B cell (primary cell): ENCODE results near the gene EVPL. TPM values are rescaled to one million over a fixed set of nuclear protein-coding genes. Genes with fewer than 3 reads are reported as not detected.

Experiments used
- ATAC-seq: fragments of 200-7000 bp; cut with Tn5 transposase; one replicate; pipeline ENCODE4 v1.10.0; 2021; ENCODE audit warnings: low read depth, mild to moderate bottlenecking, moderate number of reproducible peaks, moderate library complexity
- CTCF ChIA-PET: fragments of 350-600 bp; sonication (Branson Sonifier 250); formaldehyde crosslinking; loops from one replicate; lab custom pipeline; 2021; ENCODE audit warnings: antibody characterized with exemption, inconsistent platforms; lab: Charles Lee
- POLR2A ChIA-PET: fragments of 350-600 bp; sonication (Branson Sonifier 250); formaldehyde crosslinking; loops from one replicate; lab custom pipeline; 2021; ENCODE audit warnings: antibody characterized with exemption; lab: Charles Lee
- DNase-seq: peaks from one replicate; pipeline ENCODE4 v3.0.0; 2013
- H2AFZ ChIP-seq: 2 replicates; pipeline ENCODE4 v1.6.1; 2012; ENCODE audit warnings: mild to moderate bottlenecking, low read depth, low read length; ENCODE audit not compliant: insufficient read depth, poor library complexity, severe bottlenecking
- H3K27ac ChIP-seq, 2 donors: 1 replicate in 1 of 2; 2 replicates in 1 of 2; pipeline ENCODE4 v1.5.1; 2012 to 2013; ENCODE audit warnings: low read length in 2 of 2, mild to moderate bottlenecking in 2 of 2, moderate library complexity in 1 of 2
- H3K27me3 ChIP-seq, 4 experiments: fragments of 200-600 bp in 1 of 4; sonication (generic) in 1 of 4; replicated peaks in 1 of 4; 1 replicate in 2 of 4; 2 replicates in 2 of 4; pipeline versions ENCODE4 v1.6.1 to v1.7.0; 2013 to 2016; ENCODE audit warnings: low read length in 3 of 4, mild to moderate bottlenecking in 2 of 4, mixed read lengths in 1 of 4, moderate library complexity in 1 of 4; ENCODE audit not compliant: insufficient read depth in 4 of 4, control insufficient read depth in 3 of 4; ENCODE audit errors: control extremely low read depth in 1 of 4
- H3K36me3 ChIP-seq, 2 experiments: replicated peaks in 1 of 2; 1 replicate in 1 of 2; 2 replicates in 1 of 2; pipeline versions ENCODE4 v1.6.1 to v1.7.1; 2013; ENCODE audit warnings: low read length in 1 of 2; ENCODE audit not compliant: insufficient read depth in 2 of 2, control insufficient read depth in 1 of 2; ENCODE audit errors: control extremely low read depth in 1 of 2, extremely low read depth in 1 of 2
- H3K4me1 ChIP-seq, 2 donors: fragments of 200-600 bp in 1 of 2; sonication (generic) in 1 of 2; 1 replicate in 1 of 2; 2 replicates in 1 of 2; pipeline versions ENCODE4 v1.5.1 to v1.6.1; 2013 to 2017; ENCODE audit warnings: low read length in 2 of 2; ENCODE audit not compliant: control insufficient read depth in 2 of 2, insufficient read depth in 2 of 2
- H3K4me2 ChIP-seq: replicated peaks from 2 replicates; pipeline ENCODE3; 2012; ENCODE audit warnings: mild to moderate bottlenecking, low read depth, low read length; ENCODE audit not compliant: poor library complexity, severe bottlenecking
- H3K4me3 ChIP-seq, 5 experiments: fragments of 200-600 bp in 1 of 5; sonication (generic) in 1 of 5; 1 replicate in 3 of 5; 2 replicates in 2 of 5; pipeline versions ENCODE4 v1.5.1 to v1.7.0; 2011 to 2016; ENCODE audit warnings: low read length in 4 of 5, mild to moderate bottlenecking in 4 of 5, low read depth in 2 of 5, control low read depth in 1 of 5, moderate library complexity in 1 of 5; ENCODE audit not compliant: insufficient read depth in 1 of 5; ENCODE audit errors: control extremely low read depth in 1 of 5, extremely low read depth in 1 of 5
- H3K79me2 ChIP-seq: fragments of 200-600 bp; sonication (generic); one replicate; pipeline ENCODE4 v1.6.0; 2016; ENCODE audit warnings: low read length; ENCODE audit not compliant: control insufficient read depth, insufficient read depth
- H3K9ac ChIP-seq: fragments of 200-600 bp; sonication (generic); 2 replicates; pipeline ENCODE4 v1.6.1; 2017; ENCODE audit warnings: mild to moderate bottlenecking, low read length, moderate library complexity
- H3K9me3 ChIP-seq, 3 donors: one replicate each; pipeline versions ENCODE4 v1.6.1 to v1.7.1; 2013; ENCODE audit warnings: low read length in 2 of 3; ENCODE audit not compliant: control insufficient read depth in 2 of 3, insufficient read depth in 1 of 3; ENCODE audit errors: control extremely low read depth in 1 of 3
- H4K20me1 ChIP-seq: 2 replicates; pipeline ENCODE4 v1.6.0; 2012; ENCODE audit warnings: mild to moderate bottlenecking, low read length; ENCODE audit not compliant: insufficient read depth, control insufficient read depth, poor library complexity, severe bottlenecking
- H3K27ac Mint-ChIP-seq: one replicate; pipeline ENCODE4 v1.8.0; 2021; ENCODE audit warnings: mixed read lengths
- H3K27me3 Mint-ChIP-seq: one replicate; pipeline ENCODE4 v1.8.0; 2021; ENCODE audit warnings: mixed read lengths
- H3K4me1 Mint-ChIP-seq: one replicate; pipeline ENCODE4 v1.8.0; 2021; ENCODE audit warnings: mixed read lengths
- H3K4me3 Mint-ChIP-seq: one replicate; pipeline ENCODE4 v1.8.0; 2021; ENCODE audit warnings: mixed read lengths
- H3K9me3 Mint-ChIP-seq: one replicate; pipeline ENCODE4 v1.8.0; 2022; ENCODE audit warnings: mixed read lengths; ENCODE audit not compliant: insufficient read depth
- EZH2 ChIP-seq: IDR thresholded peaks from 2 replicates; pipeline ENCODE4 v1.6.1; 2012; ENCODE audit warnings: borderline replicate concordance, low read depth, mild to moderate bottlenecking, moderate library complexity, low read length; ENCODE audit not compliant: insufficient read depth, poor library complexity, severe bottlenecking
- WGBS: methylation state at CpG from one replicate; pipeline ENCODE4 v1.1.5; 2013; ENCODE audit warnings: missing lambda C conversion rate; ENCODE audit not compliant: insufficient coverage; 5-methylcytosine and 5-hydroxymethylcytosine counted together
- intact Hi-C: fragments of 100-400 bp; cut with micrococcal nuclease; formaldehyde crosslinking; loops from one replicate; pipeline ENCODE4 v1.10.0; 2022
- polyA plus RNA-seq: library from polyadenylated mRNA; depleted of rRNA; stranded (reverse); fragments of >200 nt; gene quantifications from 2 replicates; pipeline ENCODE4 v1.2.3, GENCODE V29; 2012
- total RNA-seq, 2 donors: library from RNA; stranded (reverse); fragments of 120-200 nt in 1 of 2; gene quantifications; 1 replicate in 1 of 2; 2 replicates in 1 of 2; pipeline versions ENCODE4 v1.2.3 to v1.2.4, GENCODE V29; 2013 to 2022
- TF ChIP-seq, protein P1 (sequence below): fragments of 200-600 bp; IDR thresholded peaks from one replicate; pipeline ENCODE4 v1.8.0; 2022; ENCODE audit warnings: antibody characterized with exemption, mild to moderate bottlenecking

EVPL gene
- total and polyA plus RNA-seq, 2 donors (not counting 1 experiment from before 2014, with no cell fraction given), result not detected

DNA sequence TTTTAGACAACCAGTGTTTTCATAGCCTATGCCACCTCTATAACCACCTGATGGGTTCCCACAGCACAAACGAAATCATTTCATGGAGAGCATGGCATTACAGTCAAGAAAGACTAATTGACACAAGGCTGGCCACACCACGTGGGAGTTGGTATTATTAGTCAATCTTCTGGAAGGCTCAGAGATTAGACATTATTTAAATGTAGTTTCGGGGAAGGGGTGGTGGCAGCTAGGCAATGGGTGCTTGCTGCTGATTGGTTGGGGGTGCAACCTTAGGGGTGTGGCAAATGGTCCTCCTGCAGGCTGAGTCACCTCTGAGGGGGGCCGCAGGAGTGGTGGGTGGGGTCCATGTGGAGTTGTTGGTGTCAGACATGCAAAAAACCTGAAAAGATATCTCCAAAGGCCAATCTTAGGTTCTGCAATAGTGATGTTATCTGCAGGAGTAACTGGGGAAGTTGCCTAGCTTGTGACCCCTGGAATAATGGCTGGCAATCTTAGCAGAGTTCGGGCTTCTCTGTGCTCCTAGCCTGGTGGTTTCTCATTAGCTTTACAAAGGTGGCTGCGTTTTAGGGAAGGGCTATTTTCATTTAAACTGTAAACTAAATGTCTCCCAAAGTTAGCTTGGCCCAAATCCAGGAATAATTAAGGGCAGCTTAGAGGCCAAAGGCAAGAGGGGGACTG is 43.5 kb downstream of the EVPL start:
- Mint-ChIP-seq H3K4me1 (peaks cover 19% of the 10 kb centered on the region), H3K4me3 (no peak overlapping the region), H3K9me3 (no peaks in the 10 kb centered on the region), H3K27ac (no peak overlapping the region), H3K27me3 (no peaks in the 10 kb centered on the region)
- Histone ChIP-seq H3K9ac (no peak overlapping the region), H3K27ac (no peak overlapping the region), H3K4me2 (no peak overlapping the region), H3K4me3 (no peak overlapping the region), H3K36me3 (no peaks in the 10 kb centered on the region), H4K20me1 (no peaks in the 10 kb centered on the region), H3K9me3 (no peaks in the 10 kb centered on the region), H3K4me1 (peaks cover 6 to 11% of the 10 kb centered on the region in 2 donors), H2AFZ (no peak overlapping the region), H3K27me3 (no peaks in the 10 kb centered on the region), H3K79me2 (peaks cover 23% of the 10 kb centered on the region)
- TF ChIP-seq EZH2, result no peak
- TF ChIP-seq, protein P1, sequence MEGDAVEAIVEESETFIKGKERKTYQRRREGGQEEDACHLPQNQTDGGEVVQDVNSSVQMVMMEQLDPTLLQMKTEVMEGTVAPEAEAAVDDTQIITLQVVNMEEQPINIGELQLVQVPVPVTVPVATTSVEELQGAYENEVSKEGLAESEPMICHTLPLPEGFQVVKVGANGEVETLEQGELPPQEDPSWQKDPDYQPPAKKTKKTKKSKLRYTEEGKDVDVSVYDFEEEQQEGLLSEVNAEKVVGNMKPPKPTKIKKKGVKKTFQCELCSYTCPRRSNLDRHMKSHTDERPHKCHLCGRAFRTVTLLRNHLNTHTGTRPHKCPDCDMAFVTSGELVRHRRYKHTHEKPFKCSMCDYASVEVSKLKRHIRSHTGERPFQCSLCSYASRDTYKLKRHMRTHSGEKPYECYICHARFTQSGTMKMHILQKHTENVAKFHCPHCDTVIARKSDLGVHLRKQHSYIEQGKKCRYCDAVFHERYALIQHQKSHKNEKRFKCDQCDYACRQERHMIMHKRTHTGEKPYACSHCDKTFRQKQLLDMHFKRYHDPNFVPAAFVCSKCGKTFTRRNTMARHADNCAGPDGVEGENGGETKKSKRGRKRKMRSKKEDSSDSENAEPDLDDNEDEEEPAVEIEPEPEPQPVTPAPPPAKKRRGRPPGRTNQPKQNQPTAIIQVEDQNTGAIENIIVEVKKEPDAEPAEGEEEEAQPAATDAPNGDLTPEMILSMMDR, result no peak
- intact Hi-C loops, result no loop called here
- DNase-seq (no peak), ATAC-seq (no peak)
- POLR2A ChIA-PET, result no interaction called here
- 93% methylated on average over 3 of the region's 6 CpGs for WGBS
- CTCF ChIA-PET, result interaction anchor here (0.6 to 2.0 kb wide), 4 partner anchors 14 to 45 kb away, joined by 3 to 6 read pairs (median 4); no protein-coding TSS in a partner anchor

DNA sequence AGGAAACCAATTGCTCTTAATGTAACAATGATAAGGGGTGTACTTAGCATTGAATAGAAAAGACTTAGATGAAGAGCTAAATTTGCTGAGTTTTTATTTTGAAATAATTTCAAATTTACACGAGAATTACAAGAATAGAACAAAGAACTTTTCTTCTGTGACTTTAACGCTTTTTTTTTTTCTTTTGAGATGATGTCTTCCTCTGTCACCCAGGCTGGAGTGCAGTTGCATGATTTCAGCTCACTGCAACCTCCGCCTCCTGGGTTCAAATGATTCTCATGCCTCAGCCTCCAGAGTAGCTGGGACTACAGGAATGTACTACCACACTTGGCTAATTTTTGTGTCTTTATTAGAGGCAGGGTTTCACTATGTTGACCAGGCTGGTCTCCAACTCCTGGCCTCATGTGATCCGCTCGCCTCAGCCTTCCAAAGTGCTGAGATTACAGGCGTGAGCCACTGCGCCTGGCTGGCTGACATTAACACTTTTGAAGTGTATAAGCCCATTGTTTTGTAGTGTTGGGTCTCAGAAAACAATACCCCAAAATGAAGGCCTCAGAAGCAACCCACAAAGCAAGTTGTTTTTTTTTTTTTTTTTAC is 46.0 kb downstream of the EVPL start:
- Mint-ChIP-seq H3K4me1 (peaks cover 35% of the 10 kb centered on the region), H3K27ac (peak overlapping the region; percentile 98), H3K4me3 (peak overlapping the region; percentile 94), H3K27me3 (no peaks in the 10 kb centered on the region), H3K9me3 (no peaks in the 10 kb centered on the region)
- no peak overlapping the region for H3K4me3 ChIP-seq
- H3K9ac ChIP-seq, result no peak overlapping the region
- no peaks in the 10 kb centered on the region for H3K9me3 ChIP-seq
- peaks cover 9 to 19% of the 10 kb centered on the region in 2 donors for H3K4me1 ChIP-seq
- H3K79me2 ChIP-seq, result peaks cover 33% of the 10 kb centered on the region
- DNase-seq (no peak), ATAC-seq (no peak)
- 86% methylated on average over 3 of the region's 7 CpGs for WGBS
- no peak for TF ChIP-seq EZH2
- TF ChIP-seq, protein P1, result no peak
- no peak overlapping the region for H3K4me2 ChIP-seq
- no peak overlapping the region for H3K27ac ChIP-seq
- POLR2A ChIA-PET, result interaction anchor here (0.7 to 1.2 kb wide), 5 partner anchors 11 to 201 kb away, joined by 3 to 9 read pairs (median 5); partner anchors contain the start of gene TRIM65
- no peaks in the 10 kb centered on the region for H3K27me3 ChIP-seq
- CTCF ChIA-PET, result interaction anchor here (1.0 kb wide), 1 partner anchor 35 kb away, joined by 3 read pairs; no protein-coding TSS in a partner anchor
- H3K36me3 ChIP-seq, result no peaks in the 10 kb centered on the region
- H4K20me1 ChIP-seq, result no peaks in the 10 kb centered on the region
- H2AFZ ChIP-seq, result no peak overlapping the region
- intact Hi-C loops, result no loop called here
